ENCODE measurements around the gene INCA1. TPM values are rescaled to one million over a fixed set of nuclear protein-coding genes. Genes with fewer than 3 reads are reported as not detected.
A peak's percentile ranks its signal among the peaks of the same experiment; 100 is the strongest.

The INCA1 gene
- total RNA-seq, 2 donors from 2014 or later = 1.6 to 4.2 TPM

- intact Hi-C loops (cut with DNase I) = no loop called here
- Histone ChIP-seq H3K27ac (no peak overlapping the region), H3K36me3 (peaks cover 27% of the 10 kb centered on the region), H3K9ac (ENCODE audit: low read depth in 2 of 2, low read length in 2 of 2) (no peak overlapping the region), H3K4me1 (peaks cover 8% of the 10 kb centered on the region), H3K9me3 (no peaks in the 10 kb centered on the region), H3K4me3 (no peak overlapping the region), H3K27me3 (no peaks in the 10 kb centered on the region)
- TF ChIP-seq CTCF (IDR thresholded peaks at IDR 0.05) = no peak
- no peak for DNase-seq
Measured at GRCh38 chr17:5003214-5003867, 6.0 kb upstream of the INCA1 start.

GRCh38 chr17:5002121-5002788, 4.9 kb upstream of the INCA1 start:
- H3K4me1 ChIP-seq = peaks cover 8% of the 10 kb centered on the region
- H3K36me3 ChIP-seq = peaks cover 26% of the 10 kb centered on the region
- no peak overlapping the region for H3K4me3 ChIP-seq
- DNase-seq = no peak
- no peaks in the 10 kb centered on the region for H3K9me3 ChIP-seq
- H3K27ac ChIP-seq = no peak overlapping the region
- no peak for TF ChIP-seq CTCF (IDR thresholded peaks at IDR 0.05)
- no peaks in the 10 kb centered on the region for H3K27me3 ChIP-seq
- intact Hi-C loops (cut with DNase I) = no loop called here
- peak overlapping the region in 1 of 2 donors; percentile 19 for H3K9ac ChIP-seq (ENCODE audit: low read depth in 2 of 2, low read length in 2 of 2)

GRCh38 chr17:5000237-5000639, 2.9 kb upstream of the INCA1 start:
- Histone ChIP-seq H3K9ac (ENCODE audit: low read depth in 2 of 2, low read length in 2 of 2) (peak overlapping the region; percentile 15 to 48), H3K36me3 (peaks cover 21% of the 10 kb centered on the region), H3K9me3 (no peaks in the 10 kb centered on the region), H3K27ac (no peak overlapping the region), H3K4me3 (no peak overlapping the region), H3K27me3 (no peaks in the 10 kb centered on the region), H3K4me1 (peaks cover 14% of the 10 kb centered on the region)
- no peak for TF ChIP-seq CTCF (IDR thresholded peaks at IDR 0.05)
- intact Hi-C loops (cut with DNase I) = no loop called here
- DNase-seq = peak; percentile 53

- peak overlapping the region; percentile 99 for H3K4me3 ChIP-seq
- no peaks in the 10 kb centered on the region for H3K27me3 ChIP-seq
- no peak for TF ChIP-seq CTCF (IDR thresholded peaks at IDR 0.05)
- peak overlapping the region; percentile 83 for H3K27ac ChIP-seq
- H3K4me1 ChIP-seq = peaks cover 14% of the 10 kb centered on the region
- H3K9me3 ChIP-seq = no peaks in the 10 kb centered on the region
- intact Hi-C loops (cut with DNase I) = loop anchor here (5.0 kb wide), 1 partner anchor 62 kb away; no protein-coding TSS in a partner anchor
- H3K36me3 ChIP-seq = peaks cover 17% of the 10 kb centered on the region
- no peak for DNase-seq
- H3K9ac ChIP-seq (ENCODE audit: low read depth in 2 of 2, low read length in 2 of 2) = peak overlapping the region; percentile 91 to 98
Measured at GRCh38 chr17:4999430-5000093, 2.2 kb upstream of the INCA1 start.

GRCh38 chr17:4998732-4999429, 1.6 kb upstream of the INCA1 start:
- no peak for TF ChIP-seq CTCF (IDR thresholded peaks at IDR 0.05)
- intact Hi-C loops (cut with DNase I) = loop anchor here (5.0 kb wide), 1 partner anchor 62 kb away; no protein-coding TSS in a partner anchor
- DNase-seq = peak; percentile 80
- H3K9ac ChIP-seq (ENCODE audit: low read depth in 2 of 2, low read length in 2 of 2) = peak overlapping the region; percentile 91 to 98
- H3K4me3 ChIP-seq = peak overlapping the region; percentile 99
- peaks cover 12% of the 10 kb centered on the region for H3K36me3 ChIP-seq
- peaks cover 14% of the 10 kb centered on the region for H3K4me1 ChIP-seq
- H3K27ac ChIP-seq = peak overlapping the region; percentile 83
- no peaks in the 10 kb centered on the region for H3K27me3 ChIP-seq
- H3K9me3 ChIP-seq = no peaks in the 10 kb centered on the region
